SH-SY5Y (cell line): ENCODE results near the gene EPHA7.

ENCODE experiments used
- GATA2 ChIP-seq: IDR thresholded peaks from 2 replicates; pipeline ENCODE4 v1.6.1; 2011; ENCODE audit warnings: mild to moderate bottlenecking, low read depth, low read length
- GATA3 ChIP-seq: IDR thresholded peaks from 2 replicates; pipeline ENCODE4 v1.6.1; 2011; ENCODE audit warnings: low read depth, mild to moderate bottlenecking, low read length, moderate library complexity

- TF ChIP-seq GATA2 (no peak), GATA3 (no peak)
Observed at GRCh38 chr6:93388070-93388469, 31.3 kb downstream of the EPHA7 start.
